Left ventricle myocardium inferior (tissue), 1 donor: Measurements from ENCODE around the gene SSR3. TPM values are rescaled to one million over a fixed set of nuclear protein-coding genes. Genes with fewer than 3 reads are reported as not detected.

ENCODE experiments used
- DNase-seq: peaks from one replicate; pipeline ENCODE4 v3.0.0-alpha.2; 2020
- H3K27ac ChIP-seq: fragments of 200-600 bp; replicated peaks from 2 replicates; pipeline ENCODE4 v1.8.0; 2021
- H3K27me3 ChIP-seq: fragments of 200-600 bp; 2 replicates; pipeline ENCODE4 v1.8.0; 2021; ENCODE audit warnings: low read depth
- H3K36me3 ChIP-seq: fragments of 200-600 bp; 2 replicates; pipeline ENCODE4 v1.8.0; 2021
- H3K4me1 ChIP-seq: fragments of 200-600 bp; 2 replicates; pipeline ENCODE4 v1.8.0; 2021
- H3K4me3 ChIP-seq: fragments of 200-600 bp; 2 replicates; pipeline ENCODE4 v1.8.0; 2021; ENCODE audit warnings: mild to moderate bottlenecking, moderate library complexity
- H3K9me3 ChIP-seq: fragments of 200-600 bp; replicated peaks from 2 replicates; pipeline ENCODE4 v1.8.0; 2021
- CTCF ChIP-seq: fragments of 200-600 bp; IDR thresholded peaks from 2 replicates; pipeline ENCODE4 v1.8.0; 2021; ENCODE audit warnings: antibody characterized with exemption, mild to moderate bottlenecking, borderline replicate concordance
- intact Hi-C: fragments of 100-400 bp; cut with micrococcal nuclease; formaldehyde crosslinking; loops from one replicate; pipeline ENCODE4 v1.11.0; 2022
- total RNA-seq: library from RNA; stranded (reverse); fragmentation: NEBNext Ultra II Directional; extraction: Animal tissue kit (Norgen Biotek cat#: 25700); gene quantifications from one replicate; pipeline ENCODE4 v1.2.1, GENCODE V29; 2021
- donor health status: DM: no; HTN: yes; CAD: no; lungs with severe emphysema.

Gene SSR3
- total RNA-seq, 1 donor from 2014 or later = 208 TPM

GRCh38 chr3:156587760-156588069 is 32.8 kb upstream of the SSR3 start:
- Histone ChIP-seq H3K4me1 (peaks cover 11% of the 10 kb centered on the region), H3K4me3 (no peak overlapping the region), H3K27ac (peak overlapping the region; percentile 43), H3K27me3 (no peaks in the 10 kb centered on the region), H3K36me3 (no peaks in the 10 kb centered on the region), H3K9me3 (no peaks in the 10 kb centered on the region)
- DNase-seq = no peak
- intact Hi-C loops = no loop called here
- no peak for TF ChIP-seq CTCF

- Histone ChIP-seq H3K36me3 (no peaks in the 10 kb centered on the region), H3K4me3 (no peak overlapping the region), H3K9me3 (no peaks in the 10 kb centered on the region), H3K4me1 (peaks cover 11% of the 10 kb centered on the region), H3K27ac (peak overlapping the region; percentile 43), H3K27me3 (no peaks in the 10 kb centered on the region)
- intact Hi-C loops = no loop called here
- no peak for DNase-seq
- no peak for TF ChIP-seq CTCF
These were observed 32.2 kb upstream of the SSR3 start for GRCh38 chr3:156586905-156587759.

GRCh38 chr3:156583469-156583868 is 28.6 kb upstream of the SSR3 start:
- no peak for DNase-seq
- no peaks in the 10 kb centered on the region for H3K36me3 ChIP-seq
- no peak overlapping the region for H3K27ac ChIP-seq
- no peaks in the 10 kb centered on the region for H3K9me3 ChIP-seq
- no peak for TF ChIP-seq CTCF
- H3K4me3 ChIP-seq = no peak overlapping the region
- intact Hi-C loops = no loop called here
- H3K27me3 ChIP-seq = no peaks in the 10 kb centered on the region
- H3K4me1 ChIP-seq = peaks cover 11% of the 10 kb centered on the region

- intact Hi-C loops = no loop called here
- Histone ChIP-seq H3K27me3 (no peaks in the 10 kb centered on the region), H3K9me3 (no peaks in the 10 kb centered on the region), H3K4me3 (no peak overlapping the region), H3K27ac (no peak overlapping the region), H3K4me1 (peaks cover 10% of the 10 kb centered on the region), H3K36me3 (no peaks in the 10 kb centered on the region)
- TF ChIP-seq CTCF = no peak
- DNase-seq = no peak
These were observed 27.7 kb upstream of the SSR3 start for GRCh38 chr3:156582532-156583183.

- H3K36me3 ChIP-seq = no peaks in the 10 kb centered on the region
- H3K4me1 ChIP-seq = peaks cover 2% of the 10 kb centered on the region
- no peak for TF ChIP-seq CTCF
- no peak overlapping the region for H3K27ac ChIP-seq
- no peaks in the 10 kb centered on the region for H3K27me3 ChIP-seq
- H3K9me3 ChIP-seq = no peaks in the 10 kb centered on the region
- intact Hi-C loops = no loop called here
- DNase-seq = no peak
- H3K4me3 ChIP-seq = no peak overlapping the region
These were observed 27.0 kb upstream of the SSR3 start for GRCh38 chr3:156581954-156582353.
